GM12892 (cell line): ENCODE data around the gene WWC2.

Experiments
- DNase-seq: peaks from one replicate; pipeline ENCODE4 v3.0.0; 2011; ENCODE audit not compliant: insufficient read length
- FAIRE-seq: peaks from 2 replicates; lab custom pipeline; 2011; peaks lifted over from hg19 to GRCh38; lab: Jason Lieb, UNC
- POLR2A ChIP-seq: IDR thresholded peaks from 2 replicates; pipeline ENCODE4 v1.6.1; 2011; ENCODE audit warnings: low read depth, low read length, control low read depth
- POLR2AphosphoS5 ChIP-seq: IDR thresholded peaks from 2 replicates; pipeline ENCODE4 v1.6.1; 2011; ENCODE audit warnings: low read depth, low read length, control low read depth
- TAF1 ChIP-seq: IDR thresholded peaks from 2 replicates; pipeline ENCODE4 v1.6.1; 2011; ENCODE audit warnings: low read depth, mild to moderate bottlenecking, control low read depth, low read length, borderline replicate concordance

The WWC2 gene

GRCh38 chr4:183276106-183276505, 177.0 kb downstream of the WWC2 start:
- TF ChIP-seq TAF1 = no peak
- TF ChIP-seq POLR2AphosphoS5 = no peak
- TF ChIP-seq POLR2A = no peak
- FAIRE-seq = no peak

GRCh38 chr4:183284258-183284785, 185.3 kb downstream of the WWC2 start:
- DNase-seq = no peak
- FAIRE-seq = no peak
- TF ChIP-seq POLR2A (no peak), TAF1 (no peak), POLR2AphosphoS5 (no peak)

More at GRCh38 chr4:183276106-183276505, 177.0 kb downstream of the WWC2 start:
- no peak for DNase-seq

DNA sequence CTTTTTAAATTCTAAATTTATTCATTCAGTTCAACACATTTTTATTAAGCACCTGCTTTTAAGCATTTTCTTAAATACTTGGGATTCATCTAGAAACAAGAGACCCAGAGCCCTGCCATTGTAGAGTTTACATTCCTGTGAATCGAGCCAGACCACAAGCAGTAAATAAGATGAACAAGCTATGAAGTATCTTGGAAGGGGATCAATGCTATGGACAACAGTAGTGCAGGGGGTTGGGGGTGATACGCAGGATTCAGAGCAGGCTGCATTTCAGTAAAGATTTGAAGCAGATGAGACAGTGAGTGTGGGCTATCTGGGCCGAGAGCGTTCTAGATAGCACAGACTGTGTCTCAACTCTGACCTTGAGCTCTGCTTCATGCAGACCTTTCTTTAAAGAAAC, 185.9 kb downstream of the WWC2 start:
- DNase-seq (no peak), FAIRE-seq (no peak)
- TF ChIP-seq POLR2AphosphoS5 = no peak
- TF ChIP-seq POLR2A = no peak
- no peak for TF ChIP-seq TAF1

- no peak for DNase-seq
- FAIRE-seq = no peak
- TF ChIP-seq POLR2AphosphoS5 (no peak), POLR2A (no peak), TAF1 (no peak)
Measured at GRCh38 chr4:183285886-183286285, 186.8 kb downstream of the WWC2 start.

DNA sequence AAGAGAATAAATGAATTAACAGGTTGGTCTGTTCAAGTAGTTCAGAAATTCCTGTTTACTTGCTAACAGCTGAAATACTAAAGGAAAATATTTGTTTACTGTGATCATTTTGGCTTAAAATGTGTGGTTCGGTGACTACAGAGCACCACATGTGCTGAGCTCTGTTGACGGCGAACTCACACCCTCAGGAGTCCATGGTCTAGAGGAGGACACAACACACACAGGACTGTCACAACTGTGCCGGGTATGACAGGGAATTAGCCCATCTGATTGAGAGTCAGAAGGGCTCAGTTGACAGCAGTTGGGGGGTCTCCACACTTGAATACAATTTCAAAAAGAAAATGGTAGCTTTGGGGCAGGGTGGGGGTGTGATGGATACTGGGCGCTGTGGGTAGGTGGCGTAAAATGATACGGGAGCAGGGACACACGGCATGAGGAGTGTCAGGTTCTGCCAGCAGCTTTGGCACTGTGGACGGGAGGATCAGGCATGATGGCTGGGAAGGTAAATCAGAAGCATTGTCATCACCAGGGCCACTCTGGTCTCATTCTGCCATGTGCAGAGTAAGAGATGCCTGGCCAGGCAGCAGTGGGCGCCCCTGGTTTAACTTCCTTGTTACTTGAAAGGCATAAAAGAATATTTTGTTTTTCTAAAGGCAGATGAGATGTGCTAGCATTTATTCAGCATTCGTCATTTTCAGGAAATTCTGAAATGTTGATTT, 187.7 kb downstream of the WWC2 start:
- TF ChIP-seq TAF1 (no peak), POLR2AphosphoS5 (no peak)
- FAIRE-seq (no peak), DNase-seq (no peak)

- TF ChIP-seq POLR2AphosphoS5 (no peak), TAF1 (no peak), POLR2A (no peak)
- DNase-seq (no peak), FAIRE-seq (no peak)
Measured at GRCh38 chr4:183287309-183287659, 188.2 kb downstream of the WWC2 start.

- FAIRE-seq = no peak
- DNase-seq = no peak
- no peak for TF ChIP-seq TAF1
- no peak for TF ChIP-seq POLR2AphosphoS5
- TF ChIP-seq POLR2A = no peak
Measured at GRCh38 chr4:183287677-183288076, 188.6 kb downstream of the WWC2 start.

DNA sequence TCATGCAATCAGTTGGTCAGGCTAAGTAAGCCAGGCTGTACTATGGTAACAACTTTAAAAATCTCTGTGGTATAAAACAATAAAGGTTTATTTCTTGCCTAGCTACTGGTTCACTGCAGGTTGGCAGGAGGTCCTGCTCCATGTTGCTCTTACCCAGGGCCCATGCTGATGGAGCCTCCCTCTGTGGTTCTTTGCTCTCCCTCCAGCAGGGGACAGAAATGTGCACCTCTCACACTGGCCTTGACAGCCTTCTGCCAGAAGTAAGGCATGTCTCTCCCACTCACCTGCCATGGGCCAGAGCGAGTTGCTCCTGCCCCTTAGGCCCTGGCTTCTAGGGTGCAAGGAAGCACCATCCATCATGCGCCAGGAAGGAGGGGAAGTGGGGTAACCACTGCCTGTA, 189.9 kb downstream of the WWC2 start:
- DNase-seq (no peak), FAIRE-seq (no peak)
- TF ChIP-seq TAF1 (no peak), POLR2AphosphoS5 (no peak), POLR2A (no peak)

DNA sequence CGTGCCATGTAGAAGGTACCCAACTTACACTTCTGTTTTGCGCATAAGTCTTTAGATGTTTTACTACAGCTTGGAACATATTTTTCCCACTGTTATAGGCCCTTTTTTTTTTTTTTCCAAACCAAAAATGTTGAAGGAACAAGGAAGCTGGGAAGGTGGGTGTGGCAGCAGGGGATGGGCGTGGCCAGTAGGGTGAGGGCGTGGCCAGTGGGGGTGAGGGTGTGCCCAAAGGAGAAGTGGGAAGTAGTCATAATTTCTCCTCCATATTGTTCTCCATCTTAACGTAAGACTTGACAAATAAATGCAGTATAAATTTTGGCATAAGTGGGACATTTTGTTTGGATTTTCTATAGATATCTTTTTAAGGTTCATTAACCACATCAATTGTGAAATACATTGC, 190.6 kb downstream of the WWC2 start:
- TF ChIP-seq POLR2A = no peak
- TF ChIP-seq POLR2AphosphoS5 = no peak
- TF ChIP-seq TAF1 = no peak
- DNase-seq (no peak), FAIRE-seq (no peak)

DNA sequence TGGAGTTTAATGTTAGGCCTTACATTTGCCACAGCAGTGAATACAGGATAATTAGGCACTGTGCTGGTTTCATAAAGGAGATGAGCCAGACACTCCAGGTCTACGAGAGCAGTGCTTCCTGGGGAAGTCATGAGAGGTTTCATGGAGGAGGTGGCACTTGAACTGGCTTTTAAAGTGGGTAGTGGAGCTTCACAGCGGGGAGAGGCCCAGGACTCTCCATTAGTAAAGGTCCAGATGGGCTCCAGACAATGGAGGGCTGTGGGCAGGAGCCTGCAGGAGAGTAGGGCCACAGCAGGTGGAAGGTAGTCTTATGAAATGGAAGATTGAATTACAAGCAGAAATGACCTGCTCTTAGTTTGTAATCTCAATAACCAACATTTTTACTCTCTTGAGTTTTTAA, 192.0 kb downstream of the WWC2 start:
- FAIRE-seq (no peak), DNase-seq (no peak)
- TF ChIP-seq TAF1 (no peak), POLR2AphosphoS5 (no peak), POLR2A (no peak)

DNA sequence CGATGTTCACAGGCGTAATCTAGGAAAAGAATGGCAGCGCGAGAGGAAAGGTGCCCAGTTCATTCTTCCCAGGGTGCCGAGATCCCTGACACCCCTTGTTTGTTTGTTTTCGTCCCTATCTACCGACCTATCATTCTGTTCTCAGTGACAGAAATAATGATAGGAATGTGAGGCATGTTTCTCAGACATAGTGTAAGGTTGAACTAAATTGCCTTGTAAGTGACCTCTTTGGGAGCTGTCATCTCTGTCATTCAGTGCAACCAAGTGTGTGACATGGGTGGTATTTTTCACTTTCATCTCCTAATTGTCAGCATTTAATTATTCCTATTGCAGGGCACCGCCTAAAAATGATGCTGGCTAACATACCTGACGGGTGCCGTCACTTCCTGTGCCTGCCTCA, 196.7 kb downstream of the WWC2 start:
- TF ChIP-seq POLR2AphosphoS5 (no peak), TAF1 (no peak), POLR2A (no peak)
- DNase-seq = no peak
- FAIRE-seq = no peak

DNA sequence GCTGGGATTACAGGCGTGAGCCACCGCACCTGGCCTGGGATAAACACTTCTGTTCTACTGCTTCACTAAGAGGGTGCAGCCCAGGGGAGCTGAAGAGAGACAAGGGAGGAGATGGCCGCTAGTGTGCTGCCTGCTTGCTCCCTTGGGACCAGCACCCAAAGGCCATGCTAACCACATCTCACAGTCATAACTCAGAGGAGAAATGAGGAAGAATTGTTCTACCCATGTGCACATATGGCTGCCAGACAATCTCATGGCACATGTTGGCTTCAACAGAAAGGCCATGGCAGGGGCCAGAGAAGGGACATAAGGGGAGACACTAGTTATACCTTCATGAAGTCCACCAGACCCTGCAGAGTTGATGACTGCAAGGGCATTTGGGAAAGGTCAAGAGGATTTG, 198.6 kb downstream of the WWC2 start:
- no peak for TF ChIP-seq TAF1
- no peak for TF ChIP-seq POLR2AphosphoS5
- no peak for TF ChIP-seq POLR2A
- DNase-seq = no peak
- no peak for FAIRE-seq

- TF ChIP-seq POLR2A (no peak), TAF1 (no peak), POLR2AphosphoS5 (no peak)
- FAIRE-seq = no peak
Measured at GRCh38 chr4:183299464-183299863, 200.4 kb downstream of the WWC2 start.

More at GRCh38 chr4:183299464-183299863, 200.4 kb downstream of the WWC2 start:
- no peak for DNase-seq
